IPS-NIHi11 (cell line): Measurements from ENCODE around the gene NAA25.

Experiments used
- DNase-seq: peaks from one replicate; pipeline ENCODE4 v3.0.0; 2012; ENCODE audit warnings: mixed read lengths, low spot score

NAA25 gene

GRCh38 chr12:112108202-112109079 is at the start of gene NAA25:
NAA25 (minus strand) TSS chr12:112108783; CDS start chr12:112108773, 10 bp downstream.
- peak; percentile 94 for DNase-seq

- no peak for DNase-seq
These were observed 45.3 kb upstream of the NAA25 start for GRCh38 chr12:112153893-112154219.

GRCh38 chr12:112153181-112153892 is 44.8 kb upstream of the NAA25 start:
- no peak for DNase-seq

- no peak for DNase-seq
These were observed 43.4 kb upstream of the NAA25 start for GRCh38 chr12:112151766-112152541.

- peak; percentile 65 for DNase-seq
These were observed 41.0 kb upstream of the NAA25 start for GRCh38 chr12:112149596-112149995.

- DNase-seq: no peak
These were observed 39.5 kb upstream of the NAA25 start for GRCh38 chr12:112148031-112148513.

- no peak for DNase-seq
These were observed 37.5 kb upstream of the NAA25 start for GRCh38 chr12:112146123-112146522.

- no peak for DNase-seq
These were observed 32.1 kb upstream of the NAA25 start for GRCh38 chr12:112140728-112141127.

- no peak for DNase-seq
These were observed 26.1 kb upstream of the NAA25 start for GRCh38 chr12:112134731-112135130.

GRCh38 chr12:112133418-112133817 is 24.8 kb upstream of the NAA25 start:
- DNase-seq: no peak

- no peak for DNase-seq
These were observed 23.1 kb upstream of the NAA25 start for GRCh38 chr12:112131686-112132085.

GRCh38 chr12:112130441-112130998 is 21.9 kb upstream of the NAA25 start:
- DNase-seq: no peak

GRCh38 chr12:112126911-112127310 is 18.3 kb upstream of the NAA25 start:
- no peak for DNase-seq

- peak; percentile 19 for DNase-seq
These were observed 17.4 kb upstream of the NAA25 start for GRCh38 chr12:112126000-112126438.

- peak; percentile 100 for DNase-seq
These were observed 16.8 kb upstream of the NAA25 start, which contains the start of gene TRAFD1 for GRCh38 chr12:112125250-112125999. TRAFD1 (plus strand) TSS chr12:112125560; CDS start chr12:112130523, 4,963 bp downstream.

- no peak for DNase-seq
These were observed 16.3 kb upstream of the NAA25 start for GRCh38 chr12:112124918-112125249.

GRCh38 chr12:112122823-112123690 is 14.5 kb upstream of the NAA25 start:
- DNase-seq: no peak

GRCh38 chr12:112121780-112122565 is 13.4 kb upstream of the NAA25 start:
- DNase-seq: no peak

GRCh38 chr12:112117685-112118084 is 9.1 kb upstream of the NAA25 start:
- DNase-seq: no peak
